Keratinocyte (primary cell): ENCODE measurements around the gene SHISA4. TPM values are rescaled to one million over a fixed set of nuclear protein-coding genes. Genes with fewer than 3 reads are reported as not detected.

Experiments
- DNase-seq: peaks from one replicate; pipeline ENCODE4 v3.0.0-alpha.2; 2011; ENCODE audit warnings: low read depth, missing footprints, low spot score
- FAIRE-seq: peaks from 2 replicates; lab custom pipeline; 2011; peaks lifted over from hg19 to GRCh38; lab: Jason Lieb, UNC
- H2AFZ ChIP-seq: 2 replicates; pipeline ENCODE4 v1.6.0; 2012; ENCODE audit warnings: low read length, control low read depth, inconsistent platforms; ENCODE audit not compliant: control insufficient read depth
- H3K27ac ChIP-seq: 2 replicates; pipeline ENCODE4 v1.5.1; 2011; ENCODE audit warnings: low read length; ENCODE audit not compliant: control insufficient read depth, insufficient read depth
- H3K27me3 ChIP-seq: 3 replicates; pipeline ENCODE4 v1.6.0; 2011; ENCODE audit warnings: low read length; ENCODE audit not compliant: control insufficient read depth, insufficient read depth; ENCODE audit errors: extremely low read depth
- H3K36me3 ChIP-seq, 2 experiments: 2 replicates in 1 of 2; 3 replicates in 1 of 2; pipeline ENCODE4 v1.5.1; 2011; ENCODE audit warnings: low read length in 2 of 2, mild to moderate bottlenecking in 1 of 2; ENCODE audit not compliant: control insufficient read depth in 2 of 2, insufficient read depth in 2 of 2; ENCODE audit errors: extremely low read depth in 1 of 2
- H3K4me1 ChIP-seq: 3 replicates; pipeline ENCODE4 v1.5.1; 2011; ENCODE audit warnings: low read length; ENCODE audit not compliant: control insufficient read depth, insufficient read depth; ENCODE audit errors: extremely low read depth
- H3K4me2 ChIP-seq: 3 replicates; pipeline ENCODE4 v1.6.0; 2011; ENCODE audit warnings: low read depth, low read length; ENCODE audit not compliant: control insufficient read depth, insufficient read depth; ENCODE audit errors: extremely low read depth
- H3K4me3 ChIP-seq, 3 experiments: fragments of 200-600 bp in 1 of 3; sonication (generic) in 1 of 3; 2 replicates in 2 of 3; 3 replicates in 1 of 3; pipeline ENCODE4 v1.5.1; 2011 to 2016; ENCODE audit warnings: low read length in 3 of 3, mild to moderate bottlenecking in 3 of 3, control low read depth in 2 of 3, inconsistent platforms in 1 of 3, low read depth in 1 of 3, mixed read lengths in 1 of 3, mixed run types in 1 of 3, moderate library complexity in 1 of 3; ENCODE audit not compliant: control insufficient read depth in 2 of 3, insufficient read depth in 2 of 3; ENCODE audit errors: extremely low read depth in 1 of 3
- H3K79me2 ChIP-seq: 2 replicates; pipeline ENCODE4 v1.6.0; 2012; ENCODE audit warnings: low read length; ENCODE audit not compliant: control insufficient read depth, insufficient read depth
- H3K9ac ChIP-seq: 3 replicates; pipeline ENCODE4 v1.6.0; 2011; ENCODE audit warnings: low read length; ENCODE audit not compliant: control insufficient read depth, insufficient read depth; ENCODE audit errors: extremely low read depth
- H3K9me1 ChIP-seq: 3 replicates; pipeline ENCODE4 v1.6.0; 2011; ENCODE audit warnings: low read length; ENCODE audit not compliant: control insufficient read depth, insufficient read depth; ENCODE audit errors: extremely low read depth
- H3K9me3 ChIP-seq: 2 replicates; pipeline ENCODE4 v1.5.1; 2012; ENCODE audit warnings: low read depth, low read length; ENCODE audit not compliant: control insufficient read depth
- H4K20me1 ChIP-seq: 3 replicates; pipeline ENCODE4 v1.6.0; 2011; ENCODE audit warnings: low read length; ENCODE audit not compliant: control insufficient read depth, insufficient read depth; ENCODE audit errors: extremely low read depth
- CTCF ChIP-seq, 3 experiments: IDR thresholded peaks in 1 of 3; conservative IDR thresholded peaks in 1 of 3; optimal IDR thresholded peaks in 1 of 3; 2 replicates in 2 of 3; 3 replicates in 1 of 3; pipeline versions ENCODE3 to v1.5.1; 2011; ENCODE audit warnings: low read length in 3 of 3, mild to moderate bottlenecking in 3 of 3, moderate library complexity in 2 of 3, control low read depth in 1 of 3, inconsistent platforms in 1 of 3; ENCODE audit not compliant: insufficient read depth in 2 of 3; ENCODE audit errors: extremely low read depth in 1 of 3
- EZH2 ChIP-seq: IDR thresholded peaks from one replicate; pipeline ENCODE4 v1.6.1; 2012; ENCODE audit warnings: inconsistent platforms, mild to moderate bottlenecking, low read length, moderate library complexity
- dilution Hi-C: fragments of 300-500 bp; cut with MboI; formaldehyde crosslinking; loops from one replicate; pipeline ENCODE4 v1.7.0; 2020; ENCODE audit warnings: low sequenced_read_pairs; ENCODE audit not compliant: extremely low pct_ligation_motif_present
- polyA plus RNA-seq, 5 experiments: library from polyadenylated mRNA; depleted of rRNA in 3 of 5; stranded (reverse) in 3 of 5; stranded (forward) in 1 of 5; unstranded in 1 of 5; fragments of >200 nt; gene quantifications; 1 replicate in 1 of 5; 2 replicates in 3 of 5; 3 replicates in 1 of 5; pipeline versions ENCODE4 v1.2.1 to v1.2.3, GENCODE V29; 2011 to 2012; ENCODE audit warnings: missing spikeins in 2 of 5, low read depth in 1 of 5, low replicate concordance in 1 of 5

The SHISA4 gene
- polyA plus RNA-seq, 1 donor (not counting 4 experiments of a cell fraction or from before 2014, with no cell fraction given), result 2.2 TPM

- H3K27ac ChIP-seq, result peak overlapping the region; percentile 81
- H3K4me1 ChIP-seq, result peaks cover 34% of the 10 kb centered on the region
Observed at GRCh38 chr1:201883786-201884185, 4.9 kb upstream of the SHISA4 start.

GRCh38 chr1:201884425-201884824 lies 4.3 kb upstream of the SHISA4 start:
- Histone ChIP-seq H3K79me2 (no peaks in the 10 kb centered on the region), H3K4me1 (peaks cover 38% of the 10 kb centered on the region), H3K36me3 (no peaks in the 10 kb centered on the region), H3K9me1 (peaks cover 5% of the 10 kb centered on the region), H4K20me1 (no peaks in the 10 kb centered on the region), H2AFZ (no peak overlapping the region), H3K4me2 (no peak overlapping the region), H3K27ac (no peak overlapping the region), H3K9ac (no peak overlapping the region), H3K27me3 (peaks cover 18% of the 10 kb centered on the region), H3K4me3 (no peak overlapping the region), H3K9me3 (no peaks in the 10 kb centered on the region)
- dilution Hi-C loops, result no loop called here
- TF ChIP-seq EZH2, result no peak
- no peak for TF ChIP-seq CTCF (optimal IDR thresholded peaks at IDR 0.05 in 1 of 3, IDR thresholded peaks at IDR 0.05 in 1 of 3, conservative IDR thresholded peaks at IDR 0.05 in 1 of 3; ENCODE audit: extremely low read depth in 1 of 3, insufficient read depth in 2 of 3, low read length in 3 of 3)
- FAIRE-seq (no peak), DNase-seq (no peak)

More at GRCh38 chr1:201883786-201884185, 4.9 kb upstream of the SHISA4 start:
- Histone ChIP-seq H3K27me3 (peaks cover 13% of the 10 kb centered on the region), H3K36me3 (no peaks in the 10 kb centered on the region), H3K9me1 (peaks cover 5% of the 10 kb centered on the region), H3K4me2 (peak overlapping the region; percentile 75), H3K79me2 (no peaks in the 10 kb centered on the region), H3K9me3 (no peaks in the 10 kb centered on the region), H3K4me3 (no peak overlapping the region), H2AFZ (no peak overlapping the region), H3K9ac (peak overlapping the region; percentile 63), H4K20me1 (no peaks in the 10 kb centered on the region)
- TF ChIP-seq EZH2, result no peak
- no peak for TF ChIP-seq CTCF (optimal IDR thresholded peaks at IDR 0.05 in 1 of 3, IDR thresholded peaks at IDR 0.05 in 1 of 3, conservative IDR thresholded peaks at IDR 0.05 in 1 of 3; ENCODE audit: extremely low read depth in 1 of 3, insufficient read depth in 2 of 3, low read length in 3 of 3)
- dilution Hi-C loops, result no loop called here
- peak; percentile 94 for FAIRE-seq
- no peak for DNase-seq
